ENCODE measurements around the gene MRPL55.

MRPL55 gene

DNA sequence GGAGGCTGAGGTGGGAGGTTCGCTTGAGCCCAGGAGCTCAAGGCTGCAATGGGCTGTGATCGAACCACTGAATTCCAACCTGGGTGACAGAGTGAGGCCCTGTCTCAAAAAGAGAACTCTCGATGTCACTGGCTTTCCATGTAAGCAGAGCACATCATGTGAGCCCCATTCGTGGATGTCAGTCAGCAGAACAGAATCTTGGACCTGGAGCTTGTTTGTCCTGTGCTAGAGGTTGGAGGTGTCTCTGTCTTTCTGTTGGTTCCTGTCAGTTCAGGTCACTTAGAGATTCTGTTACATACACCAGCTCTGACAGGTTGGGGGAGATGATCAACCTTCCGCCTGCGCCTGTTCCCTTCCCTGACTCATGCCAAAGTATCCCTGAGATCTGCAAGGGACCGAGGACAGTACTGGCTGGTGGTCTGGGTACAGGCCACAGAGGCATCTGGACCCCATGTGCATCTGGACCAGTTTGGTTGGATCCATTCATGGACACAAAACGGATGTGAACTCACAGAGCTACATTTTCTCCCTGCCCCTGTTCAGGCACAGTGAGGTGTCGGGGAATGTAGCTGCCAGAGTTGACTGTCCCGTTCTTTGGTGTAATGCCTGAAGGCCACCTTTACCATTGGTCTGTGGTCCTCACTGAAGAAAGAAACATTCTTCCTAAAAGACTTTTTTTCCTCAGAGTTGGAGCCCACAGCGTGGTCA, 16.6 kb downstream of the MRPL55 start:
- peaks cover 57 to 58% of the 10 kb centered on the region in 2 experiments for H3K4me1 ChIP-seq (ENCODE audit: control insufficient read depth in 1 of 2, insufficient read depth in 1 of 2, low read depth in 1 of 2, low read length in 1 of 2)
- H3K4me3 ChIP-seq (ENCODE audit: low read depth in 1 of 2, low read length in 1 of 2), result no peak overlapping the region
- no peaks in the 10 kb centered on the region for H3K27me3 ChIP-seq
- peak overlapping the region; percentile 88 for H3K27ac ChIP-seq
- peaks cover 18% of the 10 kb centered on the region for H3K36me3 ChIP-seq
- no peak for TF ChIP-seq CTCF (IDR thresholded peaks at IDR 0.05)
- H3K9me3 ChIP-seq, result no peaks in the 10 kb centered on the region

GRCh38 chr1:228091084-228091483, 18.0 kb downstream of the MRPL55 start:
- peak overlapping the region in 1 of 2 experiments; percentile 33 for H3K4me3 ChIP-seq (ENCODE audit: low read depth in 1 of 2, low read length in 1 of 2)
- H3K36me3 ChIP-seq, result peaks cover 9% of the 10 kb centered on the region
- TF ChIP-seq CTCF (IDR thresholded peaks at IDR 0.05), result no peak
- peak overlapping the region; percentile 88 for H3K27ac ChIP-seq
- no peaks in the 10 kb centered on the region for H3K9me3 ChIP-seq
- peaks cover 70 to 71% of the 10 kb centered on the region in 2 experiments for H3K4me1 ChIP-seq (ENCODE audit: control insufficient read depth in 1 of 2, insufficient read depth in 1 of 2, low read depth in 1 of 2, low read length in 1 of 2)
- H3K27me3 ChIP-seq, result no peaks in the 10 kb centered on the region

- H3K36me3 ChIP-seq, result peaks cover 9% of the 10 kb centered on the region
- H3K9me3 ChIP-seq, result no peaks in the 10 kb centered on the region
- peak overlapping the region in 1 of 2 experiments; percentile 33 for H3K4me3 ChIP-seq (ENCODE audit: low read depth in 1 of 2, low read length in 1 of 2)
- no peak for TF ChIP-seq CTCF (IDR thresholded peaks at IDR 0.05)
- H3K4me1 ChIP-seq (ENCODE audit: control insufficient read depth in 1 of 2, insufficient read depth in 1 of 2, low read depth in 1 of 2, low read length in 1 of 2), result peaks cover 74 to 76% of the 10 kb centered on the region in 2 experiments
- no peaks in the 10 kb centered on the region for H3K27me3 ChIP-seq
- H3K27ac ChIP-seq, result peak overlapping the region; percentile 88
These were observed 18.5 kb downstream of the MRPL55 start for GRCh38 chr1:228090613-228091081.

GRCh38 chr1:228089519-228090380, 19.3 kb downstream of the MRPL55 start:
- H3K27ac ChIP-seq, result peak overlapping the region; percentile 88
- H3K4me1 ChIP-seq (ENCODE audit: control insufficient read depth in 1 of 2, insufficient read depth in 1 of 2, low read depth in 1 of 2, low read length in 1 of 2), result peaks cover 81 to 83% of the 10 kb centered on the region in 2 experiments
- TF ChIP-seq CTCF (IDR thresholded peaks at IDR 0.05), result no peak
- H3K9me3 ChIP-seq, result no peaks in the 10 kb centered on the region
- H3K36me3 ChIP-seq, result peaks cover 9% of the 10 kb centered on the region
- peak overlapping the region; percentile 30 to 33 for H3K4me3 ChIP-seq (ENCODE audit: low read depth in 1 of 2, low read length in 1 of 2)
- H3K27me3 ChIP-seq, result no peaks in the 10 kb centered on the region

GRCh38 chr1:228088586-228089498, 20.3 kb downstream of the MRPL55 start:
- H3K27me3 ChIP-seq, result no peaks in the 10 kb centered on the region
- H3K4me3 ChIP-seq (ENCODE audit: low read depth in 1 of 2, low read length in 1 of 2), result peak overlapping the region; percentile 30 to 33
- peak; percentile 21 for TF ChIP-seq CTCF (IDR thresholded peaks at IDR 0.05)
- peaks cover 90 to 92% of the 10 kb centered on the region in 2 experiments for H3K4me1 ChIP-seq (ENCODE audit: control insufficient read depth in 1 of 2, insufficient read depth in 1 of 2, low read depth in 1 of 2, low read length in 1 of 2)
- no peaks in the 10 kb centered on the region for H3K9me3 ChIP-seq
- H3K27ac ChIP-seq, result peak overlapping the region; percentile 88
- H3K36me3 ChIP-seq, result peaks cover 9% of the 10 kb centered on the region

All from neutrophil (primary cell).